Vagina (tissue), 2 donors: Measurements from ENCODE around the gene ELN.

Source experiments
- POLR2A ChIP-seq, 2 donors: fragments of 450-650 bp; IDR thresholded peaks; one replicate each; pipeline ENCODE4 v1.6.1; 2017; ENCODE audit warnings: antibody characterized with exemption in 2 of 2, mild to moderate bottlenecking in 2 of 2, moderate library complexity in 2 of 2
- TF ChIP-seq, protein P1 (sequence below), 3 experiments: fragments of 450-650 bp in 2 of 3; fragments of 200-600 bp in 1 of 3; sonication (generic) in 1 of 3; IDR thresholded peaks; one replicate each; pipeline ENCODE4 v1.5.1; 2017 to 2019; ENCODE audit warnings: antibody characterized with exemption in 3 of 3, mild to moderate bottlenecking in 2 of 3, moderate library complexity in 2 of 3

DNA sequence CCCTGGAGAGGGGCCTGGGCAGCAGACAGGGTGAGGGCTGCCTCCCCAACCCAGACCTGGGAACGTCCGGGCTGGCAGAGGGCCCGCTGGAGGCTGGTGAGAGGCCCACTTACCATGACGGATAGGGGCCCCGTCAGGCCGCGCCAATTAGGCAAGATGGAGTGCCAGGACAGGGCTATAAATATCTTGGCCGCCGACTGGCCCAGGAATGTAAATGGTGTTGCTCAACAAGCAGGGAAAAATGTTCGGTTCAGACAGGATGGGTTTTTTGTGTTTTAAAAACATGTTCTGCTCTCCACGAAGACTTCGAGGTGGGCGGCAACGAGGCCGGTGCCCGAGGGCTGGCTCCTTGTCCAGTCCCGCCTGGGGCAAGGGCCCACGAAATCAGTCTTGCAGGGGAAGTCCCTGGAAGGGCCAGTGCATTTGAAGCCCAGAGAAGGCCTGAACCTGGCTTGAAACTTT, 35.8 kb upstream of the ELN start:
- TF ChIP-seq, protein P1, sequence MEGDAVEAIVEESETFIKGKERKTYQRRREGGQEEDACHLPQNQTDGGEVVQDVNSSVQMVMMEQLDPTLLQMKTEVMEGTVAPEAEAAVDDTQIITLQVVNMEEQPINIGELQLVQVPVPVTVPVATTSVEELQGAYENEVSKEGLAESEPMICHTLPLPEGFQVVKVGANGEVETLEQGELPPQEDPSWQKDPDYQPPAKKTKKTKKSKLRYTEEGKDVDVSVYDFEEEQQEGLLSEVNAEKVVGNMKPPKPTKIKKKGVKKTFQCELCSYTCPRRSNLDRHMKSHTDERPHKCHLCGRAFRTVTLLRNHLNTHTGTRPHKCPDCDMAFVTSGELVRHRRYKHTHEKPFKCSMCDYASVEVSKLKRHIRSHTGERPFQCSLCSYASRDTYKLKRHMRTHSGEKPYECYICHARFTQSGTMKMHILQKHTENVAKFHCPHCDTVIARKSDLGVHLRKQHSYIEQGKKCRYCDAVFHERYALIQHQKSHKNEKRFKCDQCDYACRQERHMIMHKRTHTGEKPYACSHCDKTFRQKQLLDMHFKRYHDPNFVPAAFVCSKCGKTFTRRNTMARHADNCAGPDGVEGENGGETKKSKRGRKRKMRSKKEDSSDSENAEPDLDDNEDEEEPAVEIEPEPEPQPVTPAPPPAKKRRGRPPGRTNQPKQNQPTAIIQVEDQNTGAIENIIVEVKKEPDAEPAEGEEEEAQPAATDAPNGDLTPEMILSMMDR (IDR thresholded peaks at IDR 0.05): no peak
- TF ChIP-seq POLR2A (IDR thresholded peaks at IDR 0.05): no peak
